ENCODE data around the gene MBD3.

Gene MBD3

GRCh38 chr19:1575323-1576241, 17.1 kb downstream of the MBD3 start:
- H3K9ac ChIP-seq (ENCODE audit: low read length in 5 of 5): no peak overlapping the region
- no peak overlapping the region for H3K4me3 ChIP-seq (ENCODE audit: low read depth in 1 of 5, low read length in 5 of 5)
- peaks cover 0 to 43% (median 33%) of the 10 kb centered on the region in 5 donors for H3K36me3 ChIP-seq (ENCODE audit: control insufficient read depth in 5 of 5, insufficient read depth in 5 of 5, low read length in 5 of 5)
- H3K9me3 ChIP-seq (ENCODE audit: control insufficient read depth in 5 of 5, low read length in 5 of 5): no peaks in the 10 kb centered on the region
- H3K27ac ChIP-seq (ENCODE audit: low read depth, low read length): no peak overlapping the region
- H3K27me3 ChIP-seq (ENCODE audit: control insufficient read depth in 5 of 5, insufficient read depth in 4 of 5, low read length in 5 of 5): no peaks in the 10 kb centered on the region
- H3K4me1 ChIP-seq (ENCODE audit: control insufficient read depth in 5 of 5, insufficient read depth in 5 of 5, low read length in 5 of 5): no peaks in the 10 kb centered on the region

GRCh38 chr19:1574354-1575136, 18.1 kb downstream of the MBD3 start:
- Histone ChIP-seq H3K4me3 (ENCODE audit: low read depth in 1 of 5, low read length in 5 of 5) (no peak overlapping the region), H3K4me1 (ENCODE audit: control insufficient read depth in 5 of 5, insufficient read depth in 5 of 5, low read length in 5 of 5) (no peaks in the 10 kb centered on the region), H3K9ac (ENCODE audit: low read length in 5 of 5) (no peak overlapping the region), H3K36me3 (ENCODE audit: control insufficient read depth in 5 of 5, insufficient read depth in 5 of 5, low read length in 5 of 5) (peaks cover 0 to 33% (median 26%) of the 10 kb centered on the region in 5 donors), H3K27ac (ENCODE audit: low read depth, low read length) (no peak overlapping the region), H3K27me3 (ENCODE audit: control insufficient read depth in 5 of 5, insufficient read depth in 4 of 5, low read length in 5 of 5) (no peaks in the 10 kb centered on the region), H3K9me3 (ENCODE audit: control insufficient read depth in 5 of 5, low read length in 5 of 5) (no peaks in the 10 kb centered on the region)

- peaks cover 0 to 20% (median 15%) of the 10 kb centered on the region in 5 donors for H3K36me3 ChIP-seq (ENCODE audit: control insufficient read depth in 5 of 5, insufficient read depth in 5 of 5, low read length in 5 of 5)
- no peak overlapping the region for H3K9ac ChIP-seq (ENCODE audit: low read length in 5 of 5)
- H3K9me3 ChIP-seq (ENCODE audit: control insufficient read depth in 5 of 5, low read length in 5 of 5): no peaks in the 10 kb centered on the region
- no peak overlapping the region for H3K4me3 ChIP-seq (ENCODE audit: low read depth in 1 of 5, low read length in 5 of 5)
- no peak overlapping the region for H3K27ac ChIP-seq (ENCODE audit: low read depth, low read length)
- no peaks in the 10 kb centered on the region for H3K27me3 ChIP-seq (ENCODE audit: control insufficient read depth in 5 of 5, insufficient read depth in 4 of 5, low read length in 5 of 5)
- H3K4me1 ChIP-seq (ENCODE audit: control insufficient read depth in 5 of 5, insufficient read depth in 5 of 5, low read length in 5 of 5): peaks cover 0 to 6% (median 5%) of the 10 kb centered on the region in 5 donors
Observed at GRCh38 chr19:1572795-1573194, 19.9 kb downstream of the MBD3 start.

GRCh38 chr19:1571358-1571757, 21.3 kb downstream of the MBD3 start:
- Histone ChIP-seq H3K4me1 (ENCODE audit: control insufficient read depth in 5 of 5, insufficient read depth in 5 of 5, low read length in 5 of 5) (peaks cover 0 to 13% (median 6%) of the 10 kb centered on the region in 5 donors), H3K9ac (ENCODE audit: low read length in 5 of 5) (no peak overlapping the region), H3K27me3 (ENCODE audit: control insufficient read depth in 5 of 5, insufficient read depth in 4 of 5, low read length in 5 of 5) (no peaks in the 10 kb centered on the region), H3K9me3 (ENCODE audit: control insufficient read depth in 5 of 5, low read length in 5 of 5) (no peaks in the 10 kb centered on the region), H3K27ac (ENCODE audit: low read depth, low read length) (no peak overlapping the region), H3K36me3 (ENCODE audit: control insufficient read depth in 5 of 5, insufficient read depth in 5 of 5, low read length in 5 of 5) (peaks cover 0 to 5% (median under 1%) of the 10 kb centered on the region in 5 donors), H3K4me3 (ENCODE audit: low read depth in 1 of 5, low read length in 5 of 5) (no peak overlapping the region)

GRCh38 chr19:1570836-1571235, 21.8 kb downstream of the MBD3 start:
- Histone ChIP-seq H3K36me3 (ENCODE audit: control insufficient read depth in 5 of 5, insufficient read depth in 5 of 5, low read length in 5 of 5) (peaks cover 0 to under 1% (median 0%) of the 10 kb centered on the region in 5 donors), H3K27ac (ENCODE audit: low read depth, low read length) (no peak overlapping the region), H3K4me1 (ENCODE audit: control insufficient read depth in 5 of 5, insufficient read depth in 5 of 5, low read length in 5 of 5) (peaks cover 0 to 19% (median 11%) of the 10 kb centered on the region in 5 donors), H3K4me3 (ENCODE audit: low read depth in 1 of 5, low read length in 5 of 5) (no peak overlapping the region), H3K9ac (ENCODE audit: low read length in 5 of 5) (no peak overlapping the region), H3K9me3 (ENCODE audit: control insufficient read depth in 5 of 5, low read length in 5 of 5) (no peaks in the 10 kb centered on the region), H3K27me3 (ENCODE audit: control insufficient read depth in 5 of 5, insufficient read depth in 4 of 5, low read length in 5 of 5) (no peaks in the 10 kb centered on the region)

GRCh38 chr19:1569997-1570396, 22.7 kb downstream of the MBD3 start:
- Histone ChIP-seq H3K9me3 (ENCODE audit: control insufficient read depth in 5 of 5, low read length in 5 of 5) (no peaks in the 10 kb centered on the region), H3K27me3 (ENCODE audit: control insufficient read depth in 5 of 5, insufficient read depth in 4 of 5, low read length in 5 of 5) (no peaks in the 10 kb centered on the region), H3K4me1 (ENCODE audit: control insufficient read depth in 5 of 5, insufficient read depth in 5 of 5, low read length in 5 of 5) (peaks cover 0 to 20% (median 15%) of the 10 kb centered on the region in 5 donors), H3K4me3 (ENCODE audit: low read depth in 1 of 5, low read length in 5 of 5) (no peak overlapping the region), H3K9ac (ENCODE audit: low read length in 5 of 5) (no peak overlapping the region), H3K36me3 (ENCODE audit: control insufficient read depth in 5 of 5, insufficient read depth in 5 of 5, low read length in 5 of 5) (no peaks in the 10 kb centered on the region), H3K27ac (ENCODE audit: low read depth, low read length) (no peak overlapping the region)

- H3K9ac ChIP-seq (ENCODE audit: low read length in 5 of 5): peak within 1 kb of the TSS in 2 of 5 donors; percentile 51 to 62
Observed at GRCh38 chr19:1568320-1569019, 24.2 kb downstream of the MBD3 start, which contains the start of gene MEX3D. TSS of gene MEX3D (minus strand) at chr19:1568325. CDS start at chr19:1568058, 267 bp downstream.

GRCh38 chr19:1567848-1568227, 24.8 kb downstream of the MBD3 start:
- Histone ChIP-seq H3K4me1 (ENCODE audit: control insufficient read depth in 5 of 5, insufficient read depth in 5 of 5, low read length in 5 of 5) (peaks cover 0 to 20% (median 15%) of the 10 kb centered on the region in 5 donors), H3K27ac (ENCODE audit: low read depth, low read length) (no peak overlapping the region), H3K36me3 (ENCODE audit: control insufficient read depth in 5 of 5, insufficient read depth in 5 of 5, low read length in 5 of 5) (no peaks in the 10 kb centered on the region), H3K4me3 (ENCODE audit: low read depth in 1 of 5, low read length in 5 of 5) (no peak overlapping the region), H3K9ac (ENCODE audit: low read length in 5 of 5) (no peak overlapping the region), H3K27me3 (ENCODE audit: control insufficient read depth in 5 of 5, insufficient read depth in 4 of 5, low read length in 5 of 5) (no peaks in the 10 kb centered on the region), H3K9me3 (ENCODE audit: control insufficient read depth in 5 of 5, low read length in 5 of 5) (no peaks in the 10 kb centered on the region)

More at GRCh38 chr19:1568320-1569019, 24.2 kb downstream of the MBD3 start, which contains the start of gene MEX3D:
- no peaks in the 10 kb centered on the region for H3K36me3 ChIP-seq (ENCODE audit: control insufficient read depth in 5 of 5, insufficient read depth in 5 of 5, low read length in 5 of 5)
- H3K27ac ChIP-seq (ENCODE audit: low read depth, low read length): no peak within 1 kb of the TSS
- H3K27me3 ChIP-seq (ENCODE audit: control insufficient read depth in 5 of 5, insufficient read depth in 4 of 5, low read length in 5 of 5): no peaks in the 10 kb centered on the region
- H3K9me3 ChIP-seq (ENCODE audit: control insufficient read depth in 5 of 5, low read length in 5 of 5): no peaks in the 10 kb centered on the region
- H3K4me3 ChIP-seq (ENCODE audit: low read depth in 1 of 5, low read length in 5 of 5): peak within 1 kb of the TSS in 4 of 5 donors; percentile 69 to 77 (median 70)
- H3K4me1 ChIP-seq (ENCODE audit: control insufficient read depth in 5 of 5, insufficient read depth in 5 of 5, low read length in 5 of 5): peaks cover 0 to 20% (median 15%) of the 10 kb centered on the region in 5 donors

GRCh38 chr19:1567116-1567847, 25.4 kb downstream of the MBD3 start:
- H3K36me3 ChIP-seq (ENCODE audit: control insufficient read depth in 5 of 5, insufficient read depth in 5 of 5, low read length in 5 of 5): no peaks in the 10 kb centered on the region
- peaks cover 0 to 20% (median 15%) of the 10 kb centered on the region in 5 donors for H3K4me1 ChIP-seq (ENCODE audit: control insufficient read depth in 5 of 5, insufficient read depth in 5 of 5, low read length in 5 of 5)
- H3K4me3 ChIP-seq (ENCODE audit: low read depth in 1 of 5, low read length in 5 of 5): peak overlapping the region in 4 of 5 donors; percentile 69 to 77 (median 70)
- no peaks in the 10 kb centered on the region for H3K9me3 ChIP-seq (ENCODE audit: control insufficient read depth in 5 of 5, low read length in 5 of 5)
- H3K9ac ChIP-seq (ENCODE audit: low read length in 5 of 5): peak overlapping the region in 2 of 5 donors; percentile 51 to 62
- no peak overlapping the region for H3K27ac ChIP-seq (ENCODE audit: low read depth, low read length)
- no peaks in the 10 kb centered on the region for H3K27me3 ChIP-seq (ENCODE audit: control insufficient read depth in 5 of 5, insufficient read depth in 4 of 5, low read length in 5 of 5)
